ENCODE results near the gene NAA40. TPM values are rescaled to one million over a fixed set of nuclear protein-coding genes. Genes with fewer than 3 reads are reported as not detected.

Gene NAA40
- polyA plus RNA-seq, 1 donor, result 22.0 TPM

DNA sequence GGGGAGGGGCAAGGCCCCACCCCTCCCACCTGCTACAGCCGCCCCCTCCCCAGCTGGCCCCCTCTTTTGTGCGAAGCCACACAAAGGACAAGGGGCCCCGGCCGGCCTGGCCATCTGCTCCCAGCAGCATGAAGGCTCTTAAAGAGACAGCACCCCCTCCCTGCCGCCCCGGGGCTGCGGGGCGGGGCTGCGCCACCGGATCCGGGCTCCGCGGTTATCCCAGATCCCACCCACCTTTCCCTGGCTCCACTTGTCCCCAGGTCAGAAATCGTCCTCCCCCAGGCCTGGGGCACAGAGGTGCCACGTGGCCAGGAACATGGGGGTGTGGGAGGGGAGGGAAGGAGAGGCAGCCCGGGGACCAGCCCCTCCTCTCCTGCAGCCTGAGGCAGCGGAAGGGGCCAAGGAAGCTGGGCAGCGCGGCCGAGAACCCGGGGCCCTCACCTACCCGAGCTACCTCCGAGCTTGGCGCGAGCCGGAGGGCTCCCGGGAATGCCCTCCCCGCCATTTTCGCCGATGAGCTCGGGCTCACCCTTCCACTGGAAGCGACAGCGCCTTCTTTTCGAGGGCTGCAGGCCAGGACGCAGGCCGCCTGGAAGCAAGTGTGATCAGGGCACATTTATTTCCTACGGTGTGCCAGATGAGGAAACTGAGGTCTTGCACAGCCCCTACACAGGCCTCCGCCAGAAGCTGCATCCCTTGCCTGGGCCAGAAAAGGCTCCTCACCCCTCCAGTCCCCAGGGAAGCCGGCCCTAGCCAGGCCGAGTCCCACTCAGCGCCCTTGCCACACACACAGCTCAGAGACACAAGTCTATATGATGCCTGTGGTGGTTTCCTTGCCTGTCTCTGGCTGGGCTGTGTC lies 19.3 kb upstream of the NAA40 start:
- H3K4me3 ChIP-seq (ENCODE audit: low read length), result peak overlapping the region; percentile 42
- H3K27ac ChIP-seq (ENCODE audit: low read length), result peak overlapping the region; percentile 85
- peak; percentile 72 to 86 for DNase-seq
- peaks cover 52% of the 10 kb centered on the region for H3K4me1 ChIP-seq (ENCODE audit: control insufficient read depth, insufficient read depth, low read length)
- H3K27me3 ChIP-seq (ENCODE audit: control insufficient read depth, insufficient read depth, low read length), result no peaks in the 10 kb centered on the region
- no CpG with 5 or more reads among the region's 41 CpGs for WGBS (ENCODE audit: insufficient coverage, low lambda C conversion rate)
- peaks cover 2% of the 10 kb centered on the region for H3K36me3 ChIP-seq (ENCODE audit: control insufficient read depth, insufficient read depth, low read length)
- H3K9me3 ChIP-seq (ENCODE audit: control insufficient read depth, low read depth, low read length), result peaks cover 2% of the 10 kb centered on the region

DNA sequence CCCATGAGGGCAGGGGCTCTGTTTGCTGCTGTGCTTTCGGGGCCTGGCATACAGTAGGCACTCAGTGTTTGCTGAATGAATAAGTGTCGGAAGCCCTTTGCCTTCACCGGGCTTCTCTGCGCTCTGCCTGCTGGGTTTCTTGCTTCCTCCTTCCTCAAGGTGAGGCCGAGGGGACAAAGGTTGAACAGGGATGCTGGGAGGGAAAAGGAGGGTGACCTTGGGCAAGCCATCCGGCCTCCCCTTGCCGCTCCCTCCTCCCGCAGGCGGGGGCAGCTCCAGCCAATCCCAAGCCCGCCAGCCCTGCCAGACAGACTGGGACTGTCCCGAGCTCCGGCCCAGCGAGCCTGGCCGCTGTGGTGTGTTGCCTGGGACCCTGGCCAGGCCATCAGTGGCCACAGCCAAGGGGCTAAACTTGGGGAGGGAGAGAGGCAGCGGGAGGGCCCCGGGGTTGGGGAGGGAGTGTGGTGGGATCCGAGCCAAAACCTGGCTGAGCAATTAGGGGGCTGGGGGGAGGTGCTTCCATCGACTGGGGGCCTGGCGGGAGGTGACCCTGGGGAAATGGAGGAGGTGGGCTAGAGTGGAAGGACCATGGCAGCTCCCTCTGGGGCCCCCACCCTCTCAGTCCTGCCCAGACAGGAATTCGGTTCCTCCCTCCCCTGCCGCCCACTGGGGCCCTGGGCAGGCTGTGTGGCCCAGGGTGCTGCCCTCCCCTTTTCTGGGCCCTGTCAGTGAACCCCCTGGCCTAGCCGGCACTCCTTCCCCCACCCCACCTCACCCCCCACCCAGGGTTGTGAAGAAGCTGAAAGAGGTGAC lies 18.5 kb upstream of the NAA40 start:
- peak overlapping the region; percentile 85 for H3K27ac ChIP-seq (ENCODE audit: low read length)
- H3K4me1 ChIP-seq (ENCODE audit: control insufficient read depth, insufficient read depth, low read length), result peaks cover 49% of the 10 kb centered on the region
- H3K36me3 ChIP-seq (ENCODE audit: control insufficient read depth, insufficient read depth, low read length), result no peaks in the 10 kb centered on the region
- H3K27me3 ChIP-seq (ENCODE audit: control insufficient read depth, insufficient read depth, low read length), result no peaks in the 10 kb centered on the region
- peak overlapping the region; percentile 42 for H3K4me3 ChIP-seq (ENCODE audit: low read length)
- peaks cover 2% of the 10 kb centered on the region for H3K9me3 ChIP-seq (ENCODE audit: control insufficient read depth, low read depth, low read length)
- DNase-seq, result peak; percentile 90 to 97
- no CpG with 5 or more reads among the region's 22 CpGs for WGBS (ENCODE audit: insufficient coverage, low lambda C conversion rate)

DNA sequence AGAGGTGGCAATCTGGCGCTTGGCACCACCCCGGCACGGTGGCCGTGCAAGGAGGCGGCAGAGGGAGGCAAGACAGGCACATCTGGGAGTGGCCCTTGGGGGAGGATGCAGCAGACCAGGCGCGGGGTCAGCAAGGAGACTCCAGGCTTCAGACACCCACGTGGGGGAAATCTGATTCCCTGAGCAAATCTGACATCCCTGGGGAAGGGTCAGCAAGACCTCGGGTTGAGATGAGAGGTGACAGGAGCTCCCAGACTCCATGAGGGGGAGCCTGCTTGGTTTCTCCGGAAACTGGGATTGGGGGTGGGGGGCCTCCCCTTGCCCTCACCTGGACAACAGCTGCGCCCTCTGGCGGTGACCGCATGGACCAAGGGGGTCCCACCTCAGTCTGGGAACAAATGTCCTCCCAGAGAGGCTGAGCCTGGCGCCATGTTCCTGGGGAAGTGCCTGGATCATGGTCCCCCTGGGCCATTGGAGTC lies 17.8 kb upstream of the NAA40 start:
- Histone ChIP-seq H3K27ac (ENCODE audit: low read length) (no peak overlapping the region), H3K4me3 (ENCODE audit: low read length) (no peak overlapping the region), H3K9me3 (ENCODE audit: control insufficient read depth, low read depth, low read length) (peaks cover 2% of the 10 kb centered on the region), H3K36me3 (ENCODE audit: control insufficient read depth, insufficient read depth, low read length) (no peaks in the 10 kb centered on the region), H3K27me3 (ENCODE audit: control insufficient read depth, insufficient read depth, low read length) (no peaks in the 10 kb centered on the region), H3K4me1 (ENCODE audit: control insufficient read depth, insufficient read depth, low read length) (peaks cover 44% of the 10 kb centered on the region)
- peak in 1 of 2 donors; percentile 38 for DNase-seq
- no CpG with 5 or more reads among the region's 14 CpGs for WGBS (ENCODE audit: insufficient coverage, low lambda C conversion rate)

DNA sequence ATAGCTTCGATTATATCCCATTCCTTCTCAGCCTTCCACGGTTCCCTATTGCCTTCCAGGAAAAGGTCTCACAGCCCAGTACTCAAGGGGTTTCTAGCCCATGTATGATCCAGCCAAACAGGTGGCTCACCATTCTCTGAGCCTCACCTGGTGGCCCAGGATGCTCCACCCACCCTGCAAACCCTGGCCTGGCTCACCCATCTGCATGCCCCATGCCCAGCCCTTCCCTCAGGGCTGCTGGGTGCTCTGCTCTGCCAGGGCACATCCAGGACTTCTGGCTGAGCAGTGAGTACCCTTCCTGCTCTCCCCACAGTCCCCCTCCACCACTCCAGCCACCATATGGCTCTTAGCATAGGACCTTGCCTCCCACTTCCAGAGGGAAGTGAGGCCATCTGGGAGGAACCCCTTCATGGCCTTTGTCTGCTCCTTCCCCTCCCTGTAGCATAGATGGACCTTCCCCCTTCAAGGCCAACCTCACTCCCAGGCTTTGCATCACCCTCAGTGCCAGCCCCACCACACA lies 16.1 kb upstream of the NAA40 start:
- DNase-seq, result peak in 1 of 2 donors; percentile 55
- H3K27ac ChIP-seq (ENCODE audit: low read length), result no peak overlapping the region
- no peaks in the 10 kb centered on the region for H3K27me3 ChIP-seq (ENCODE audit: control insufficient read depth, insufficient read depth, low read length)
- H3K4me1 ChIP-seq (ENCODE audit: control insufficient read depth, insufficient read depth, low read length), result peaks cover 33% of the 10 kb centered on the region
- WGBS (ENCODE audit: insufficient coverage, low lambda C conversion rate), result no CpG with 5 or more reads among the region's 2 CpGs
- peaks cover 2% of the 10 kb centered on the region for H3K9me3 ChIP-seq (ENCODE audit: control insufficient read depth, low read depth, low read length)
- no peak overlapping the region for H3K4me3 ChIP-seq (ENCODE audit: low read length)
- no peaks in the 10 kb centered on the region for H3K36me3 ChIP-seq (ENCODE audit: control insufficient read depth, insufficient read depth, low read length)

DNA sequence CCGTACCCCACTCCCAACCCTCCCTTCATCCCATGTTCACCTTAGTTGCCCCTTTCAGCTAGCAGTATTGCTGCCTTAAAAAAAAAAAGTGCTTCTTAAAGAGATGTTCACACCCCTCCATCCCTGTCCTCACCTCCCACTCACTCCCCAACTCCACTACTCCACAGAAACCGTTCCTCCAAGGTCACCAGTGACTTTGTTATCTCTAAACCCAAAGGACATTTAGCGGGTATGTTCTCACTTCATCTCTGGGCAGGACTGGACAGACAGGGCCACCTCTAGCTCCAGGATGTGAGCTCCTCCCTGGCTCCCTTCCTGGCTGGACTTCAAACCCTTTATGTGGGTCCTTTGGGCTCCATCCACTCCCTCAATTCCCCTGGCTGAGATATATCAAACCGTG lies 15.5 kb upstream of the NAA40 start:
- H3K9me3 ChIP-seq (ENCODE audit: control insufficient read depth, low read depth, low read length), result peaks cover 2% of the 10 kb centered on the region
- no peaks in the 10 kb centered on the region for H3K36me3 ChIP-seq (ENCODE audit: control insufficient read depth, insufficient read depth, low read length)
- DNase-seq, result no peak
- no peak overlapping the region for H3K27ac ChIP-seq (ENCODE audit: low read length)
- no peaks in the 10 kb centered on the region for H3K27me3 ChIP-seq (ENCODE audit: control insufficient read depth, insufficient read depth, low read length)
- H3K4me1 ChIP-seq (ENCODE audit: control insufficient read depth, insufficient read depth, low read length), result peaks cover 31% of the 10 kb centered on the region
- H3K4me3 ChIP-seq (ENCODE audit: low read length), result no peak overlapping the region
- WGBS (ENCODE audit: insufficient coverage, low lambda C conversion rate), result 42% methylated on average over 2 of the region's 4 CpGs

DNA sequence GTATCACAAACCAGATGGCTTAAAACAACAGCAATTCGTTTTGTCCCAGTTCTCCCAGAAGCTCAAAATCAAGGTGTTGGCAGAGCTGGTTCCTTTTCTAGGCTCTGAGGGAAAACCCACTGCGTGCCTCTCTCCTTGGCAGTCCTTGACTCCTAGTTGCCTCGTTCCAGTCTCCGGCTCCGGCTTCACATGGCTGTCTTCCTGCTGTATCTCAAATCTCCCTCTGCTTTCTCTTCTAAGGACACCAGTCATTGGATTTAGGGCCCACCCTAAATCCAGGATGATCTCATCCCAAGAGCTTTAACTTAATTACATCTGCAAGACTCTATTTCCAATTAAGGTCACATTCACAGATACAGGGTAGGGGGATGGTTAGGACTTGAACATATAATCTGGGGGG lies 9.2 kb upstream of the NAA40 start:
- Histone ChIP-seq H3K27me3 (ENCODE audit: control insufficient read depth, insufficient read depth, low read length) (no peaks in the 10 kb centered on the region), H3K27ac (ENCODE audit: low read length) (no peak overlapping the region), H3K9me3 (ENCODE audit: control insufficient read depth, low read depth, low read length) (no peaks in the 10 kb centered on the region), H3K4me1 (ENCODE audit: control insufficient read depth, insufficient read depth, low read length) (no peaks in the 10 kb centered on the region), H3K4me3 (ENCODE audit: low read length) (no peak overlapping the region), H3K36me3 (ENCODE audit: control insufficient read depth, insufficient read depth, low read length) (no peaks in the 10 kb centered on the region)
- no peak for DNase-seq
- no CpG with 5 or more reads among the region's 5 CpGs for WGBS (ENCODE audit: insufficient coverage, low lambda C conversion rate)

DNA sequence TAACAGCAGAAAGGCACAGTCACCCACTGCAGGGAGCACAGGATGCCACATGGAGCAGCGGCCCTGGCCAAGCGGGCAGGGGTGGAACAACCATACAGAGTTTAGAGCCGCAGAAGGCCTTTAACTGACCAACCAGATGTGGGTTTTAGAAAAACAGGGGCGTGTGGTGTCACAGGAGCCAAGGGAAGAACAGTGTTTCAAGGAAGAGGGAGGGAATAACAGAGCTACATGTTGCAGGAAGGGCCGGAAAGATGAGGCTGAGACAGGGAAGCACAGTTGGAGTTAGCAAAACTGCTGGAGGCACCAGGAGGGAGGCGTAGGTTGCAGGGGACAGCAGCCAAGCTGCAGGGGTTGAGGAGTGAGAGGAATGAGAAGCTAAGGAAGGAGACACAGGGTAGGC lies 7.8 kb upstream of the NAA40 start:
- Histone ChIP-seq H3K27me3 (ENCODE audit: control insufficient read depth, insufficient read depth, low read length) (no peaks in the 10 kb centered on the region), H3K36me3 (ENCODE audit: control insufficient read depth, insufficient read depth, low read length) (no peaks in the 10 kb centered on the region), H3K4me1 (ENCODE audit: control insufficient read depth, insufficient read depth, low read length) (no peaks in the 10 kb centered on the region), H3K9me3 (ENCODE audit: control insufficient read depth, low read depth, low read length) (no peaks in the 10 kb centered on the region), H3K4me3 (ENCODE audit: low read length) (no peak overlapping the region), H3K27ac (ENCODE audit: low read length) (no peak overlapping the region)
- no peak for DNase-seq
- WGBS (ENCODE audit: insufficient coverage, low lambda C conversion rate), result 60% methylated on average over 1 of the region's 6 CpGs

DNA sequence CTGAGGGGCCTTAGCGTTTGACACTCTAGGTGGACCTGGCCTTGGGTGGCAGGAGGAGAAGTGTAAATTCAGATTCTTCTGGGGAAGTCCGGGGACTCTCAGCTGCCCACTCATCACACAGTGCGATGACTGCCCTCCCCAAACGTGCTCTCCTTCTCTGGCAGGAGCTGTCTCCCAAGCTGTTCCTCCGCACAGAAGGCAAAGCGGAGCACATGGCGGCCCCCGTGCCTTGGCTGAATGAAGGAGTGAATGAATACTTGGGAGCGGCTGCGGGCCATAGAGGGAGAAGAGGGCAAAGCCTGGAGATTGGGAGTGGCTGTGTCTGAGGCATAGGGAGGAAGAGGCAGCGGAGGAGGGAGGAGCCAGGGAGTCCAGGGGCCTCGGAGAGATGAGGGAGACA lies 6.9 kb upstream of the NAA40 start:
- Histone ChIP-seq H3K27ac (ENCODE audit: low read length) (no peak overlapping the region), H3K4me1 (ENCODE audit: control insufficient read depth, insufficient read depth, low read length) (no peaks in the 10 kb centered on the region), H3K9me3 (ENCODE audit: control insufficient read depth, low read depth, low read length) (no peaks in the 10 kb centered on the region), H3K36me3 (ENCODE audit: control insufficient read depth, insufficient read depth, low read length) (no peaks in the 10 kb centered on the region), H3K4me3 (ENCODE audit: low read length) (no peak overlapping the region), H3K27me3 (ENCODE audit: control insufficient read depth, insufficient read depth, low read length) (no peaks in the 10 kb centered on the region)
- no peak for DNase-seq
- WGBS (ENCODE audit: insufficient coverage, low lambda C conversion rate), result no CpG with 5 or more reads among the region's 12 CpGs

DNA sequence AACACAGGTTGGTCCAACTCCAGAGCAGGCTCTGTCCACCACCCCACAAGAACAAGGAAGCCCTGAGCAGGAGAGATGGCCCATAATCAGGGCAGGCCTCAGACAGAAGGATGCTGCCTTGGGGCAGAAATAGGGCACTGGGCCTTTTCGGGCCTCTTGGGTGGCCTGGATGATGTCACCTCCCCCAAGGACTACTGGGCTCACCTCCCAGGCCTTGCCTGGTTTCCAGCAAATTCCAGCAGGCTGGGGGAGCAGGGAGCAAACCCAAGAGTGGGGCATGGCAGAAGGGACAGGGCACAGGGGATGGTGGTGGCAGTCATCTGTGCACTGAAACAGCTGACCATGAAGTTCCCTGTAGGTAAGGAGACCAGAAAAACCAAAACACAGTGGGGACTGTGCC lies 5.3 kb upstream of the NAA40 start:
- H3K27me3 ChIP-seq (ENCODE audit: control insufficient read depth, insufficient read depth, low read length), result no peaks in the 10 kb centered on the region
- H3K4me3 ChIP-seq (ENCODE audit: low read length), result no peak overlapping the region
- H3K4me1 ChIP-seq (ENCODE audit: control insufficient read depth, insufficient read depth, low read length), result no peaks in the 10 kb centered on the region
- WGBS (ENCODE audit: insufficient coverage, low lambda C conversion rate), result no CpG with 5 or more reads among the region's 1 CpG
- no peaks in the 10 kb centered on the region for H3K9me3 ChIP-seq (ENCODE audit: control insufficient read depth, low read depth, low read length)
- H3K36me3 ChIP-seq (ENCODE audit: control insufficient read depth, insufficient read depth, low read length), result no peaks in the 10 kb centered on the region
- no peak for DNase-seq
- no peak overlapping the region for H3K27ac ChIP-seq (ENCODE audit: low read length)

DNA sequence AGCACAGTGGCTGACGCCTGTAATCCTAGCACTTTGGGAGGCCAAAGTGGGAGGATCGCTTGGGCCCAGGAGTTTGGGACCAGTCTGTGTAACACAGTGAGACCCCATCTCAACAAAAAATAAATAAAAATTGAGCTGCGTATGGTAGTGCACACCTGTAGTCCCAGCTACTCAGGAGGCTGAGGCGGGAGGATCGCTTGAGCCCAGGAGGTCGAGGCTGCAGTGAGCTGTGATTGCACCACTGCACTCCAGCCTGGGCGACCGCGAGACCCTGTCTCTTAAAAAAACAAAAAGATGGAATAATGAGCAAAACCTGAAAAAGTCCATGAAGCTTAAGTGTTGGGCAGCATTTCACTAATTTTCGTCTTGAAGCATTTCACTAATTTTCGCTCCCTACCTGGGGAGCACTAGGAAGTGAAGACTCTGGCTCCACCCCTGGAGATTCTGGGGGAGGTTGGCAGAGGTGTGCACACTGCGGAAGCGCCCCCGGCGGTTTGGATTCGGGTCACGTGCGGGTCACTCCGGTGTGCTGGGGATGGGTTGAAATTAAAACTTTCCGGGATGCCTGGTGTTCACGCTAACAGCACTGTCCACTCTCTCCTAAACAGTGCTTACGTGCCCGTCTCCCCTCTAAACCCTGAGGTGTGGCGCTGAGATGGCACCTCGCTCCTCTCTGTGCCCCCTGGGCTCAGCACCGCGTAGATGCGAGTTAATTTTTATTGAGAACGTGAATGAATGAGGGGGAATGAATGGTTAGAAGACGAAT lies 906 bp upstream of the NAA40 start:
- Histone ChIP-seq H3K4me1 (ENCODE audit: control insufficient read depth, insufficient read depth, low read length) (peaks cover 7% of the 10 kb centered on the region), H3K36me3 (ENCODE audit: control insufficient read depth, insufficient read depth, low read length) (no peaks in the 10 kb centered on the region), H3K27ac (ENCODE audit: low read length) (peak overlapping the region; percentile 46), H3K9me3 (ENCODE audit: control insufficient read depth, low read depth, low read length) (no peaks in the 10 kb centered on the region), H3K4me3 (ENCODE audit: low read length) (peak overlapping the region; percentile 45), H3K27me3 (ENCODE audit: control insufficient read depth, insufficient read depth, low read length) (no peaks in the 10 kb centered on the region)
- 24% methylated on average over 5 of the region's 30 CpGs for WGBS (ENCODE audit: insufficient coverage, low lambda C conversion rate)
- DNase-seq, result no peak
